DND-41 (cell line): Measurements from ENCODE around the gene E2F4.

Source experiments
- ATAC-seq: fragments of 200-7000 bp; cut with Tn5 transposase; 3 replicates; pipeline ENCODE4 v1.9.1; 2021; ENCODE audit warnings: low read depth; ENCODE audit not compliant: insufficient read depth
- DNase-seq: peaks from one replicate; pipeline ENCODE4 v3.0.0-alpha.2; 2020
- H2AFZ ChIP-seq: 2 replicates; pipeline ENCODE4 v1.6.0; 2012; ENCODE audit warnings: low read depth, low read length
- H3K27ac ChIP-seq: 2 replicates; pipeline ENCODE4 v1.5.1; 2012; ENCODE audit warnings: low read length, inconsistent platforms
- H3K27me3 ChIP-seq: fragments of 200-600 bp; sonication (generic); 2 replicates; pipeline ENCODE4 v1.6.0; 2012; ENCODE audit warnings: low read length, mild to moderate bottlenecking, inconsistent platforms; ENCODE audit not compliant: insufficient read depth, poor library complexity
- H3K36me3 ChIP-seq: 2 replicates; pipeline ENCODE4 v1.5.1; 2012; ENCODE audit warnings: low read length, inconsistent platforms; ENCODE audit not compliant: insufficient read depth
- H3K4me1 ChIP-seq: 2 replicates; pipeline ENCODE4 v1.5.1; 2012; ENCODE audit warnings: mild to moderate bottlenecking, low read length; ENCODE audit not compliant: insufficient read depth
- H3K4me2 ChIP-seq: 2 replicates; pipeline ENCODE4 v1.6.0; 2012; ENCODE audit warnings: mild to moderate bottlenecking, moderate library complexity, low read length, inconsistent platforms; ENCODE audit not compliant: insufficient read depth
- H3K4me3 ChIP-seq, 2 experiments: fragments of 200-600 bp in 1 of 2; shearing (Covaris generic) in 1 of 2; 2 replicates each; pipeline ENCODE4 v1.5.1; 2012 to 2016; ENCODE audit warnings: inconsistent platforms in 2 of 2, low read length in 2 of 2, mild to moderate bottlenecking in 2 of 2, low read depth in 1 of 2, moderate library complexity in 1 of 2
- H3K79me2 ChIP-seq: 2 replicates; pipeline ENCODE4 v1.6.0; 2012; ENCODE audit warnings: low read length, inconsistent platforms; ENCODE audit not compliant: insufficient read depth
- H3K9ac ChIP-seq: 2 replicates; pipeline ENCODE4 v1.6.0; 2012; ENCODE audit warnings: low read depth, mild to moderate bottlenecking, inconsistent platforms, low read length, moderate library complexity
- H3K9me3 ChIP-seq: 2 replicates; pipeline ENCODE4 v1.5.1; 2012; ENCODE audit warnings: low read length, moderate library complexity, mild to moderate bottlenecking, inconsistent platforms; ENCODE audit not compliant: insufficient read depth, severe bottlenecking
- H4K20me1 ChIP-seq: 2 replicates; pipeline ENCODE4 v1.6.0; 2012; ENCODE audit warnings: low read length; ENCODE audit not compliant: insufficient read depth
- EZH2 ChIP-seq: IDR thresholded peaks from 3 replicates; pipeline ENCODE4 v1.6.1; 2012; ENCODE audit warnings: borderline replicate concordance, low read depth, mild to moderate bottlenecking, moderate library complexity, low read length, inconsistent platforms; ENCODE audit not compliant: severe bottlenecking
- TF ChIP-seq, protein P1 (sequence below): IDR thresholded peaks from 2 replicates; pipeline ENCODE4 v1.5.1; 2012; ENCODE audit warnings: borderline replicate concordance, low read length, moderate library complexity, mild to moderate bottlenecking; ENCODE audit not compliant: poor library complexity, severe bottlenecking; ENCODE audit errors: extremely low read depth

E2F4 gene

DNA sequence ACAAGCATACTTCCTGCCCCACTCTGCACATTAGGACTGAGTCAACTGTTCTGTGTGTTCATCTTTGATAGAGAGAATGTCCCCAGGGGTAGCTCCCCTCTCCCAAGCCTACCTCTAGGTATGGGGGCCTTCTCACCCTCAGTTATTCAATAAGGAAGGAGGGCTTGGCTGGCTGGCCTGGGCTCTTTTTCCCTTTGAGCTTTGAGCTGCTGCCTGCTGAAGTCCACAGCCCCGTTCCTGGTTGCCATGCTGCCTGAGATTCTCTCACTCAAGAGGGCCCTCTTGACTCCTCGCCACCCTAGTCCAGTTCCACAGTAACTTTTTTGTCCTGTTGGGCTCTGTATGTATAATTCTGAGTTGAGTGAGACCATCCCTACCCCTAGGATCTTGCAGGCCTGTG lies 46.2 kb upstream of the E2F4 start:
- no peaks in the 10 kb centered on the region for H3K27me3 ChIP-seq
- no peak overlapping the region for H2AFZ ChIP-seq
- H3K27ac ChIP-seq: no peak overlapping the region
- no peak overlapping the region for H3K9ac ChIP-seq
- DNase-seq: no peak
- H4K20me1 ChIP-seq: peaks cover 4% of the 10 kb centered on the region; the same call in 1 of the 2 replicates
- no peak overlapping the region for H3K4me2 ChIP-seq
- peaks cover 80% of the 10 kb centered on the region for H3K36me3 ChIP-seq
- no peak overlapping the region for H3K4me3 ChIP-seq
- H3K4me1 ChIP-seq: no peaks in the 10 kb centered on the region
- TF ChIP-seq EZH2: no peak
- TF ChIP-seq, protein P1, sequence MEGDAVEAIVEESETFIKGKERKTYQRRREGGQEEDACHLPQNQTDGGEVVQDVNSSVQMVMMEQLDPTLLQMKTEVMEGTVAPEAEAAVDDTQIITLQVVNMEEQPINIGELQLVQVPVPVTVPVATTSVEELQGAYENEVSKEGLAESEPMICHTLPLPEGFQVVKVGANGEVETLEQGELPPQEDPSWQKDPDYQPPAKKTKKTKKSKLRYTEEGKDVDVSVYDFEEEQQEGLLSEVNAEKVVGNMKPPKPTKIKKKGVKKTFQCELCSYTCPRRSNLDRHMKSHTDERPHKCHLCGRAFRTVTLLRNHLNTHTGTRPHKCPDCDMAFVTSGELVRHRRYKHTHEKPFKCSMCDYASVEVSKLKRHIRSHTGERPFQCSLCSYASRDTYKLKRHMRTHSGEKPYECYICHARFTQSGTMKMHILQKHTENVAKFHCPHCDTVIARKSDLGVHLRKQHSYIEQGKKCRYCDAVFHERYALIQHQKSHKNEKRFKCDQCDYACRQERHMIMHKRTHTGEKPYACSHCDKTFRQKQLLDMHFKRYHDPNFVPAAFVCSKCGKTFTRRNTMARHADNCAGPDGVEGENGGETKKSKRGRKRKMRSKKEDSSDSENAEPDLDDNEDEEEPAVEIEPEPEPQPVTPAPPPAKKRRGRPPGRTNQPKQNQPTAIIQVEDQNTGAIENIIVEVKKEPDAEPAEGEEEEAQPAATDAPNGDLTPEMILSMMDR: no peak
- H3K9me3 ChIP-seq: no peaks in the 10 kb centered on the region
- ATAC-seq: no peak
- no peaks in the 10 kb centered on the region for H3K79me2 ChIP-seq

DNA sequence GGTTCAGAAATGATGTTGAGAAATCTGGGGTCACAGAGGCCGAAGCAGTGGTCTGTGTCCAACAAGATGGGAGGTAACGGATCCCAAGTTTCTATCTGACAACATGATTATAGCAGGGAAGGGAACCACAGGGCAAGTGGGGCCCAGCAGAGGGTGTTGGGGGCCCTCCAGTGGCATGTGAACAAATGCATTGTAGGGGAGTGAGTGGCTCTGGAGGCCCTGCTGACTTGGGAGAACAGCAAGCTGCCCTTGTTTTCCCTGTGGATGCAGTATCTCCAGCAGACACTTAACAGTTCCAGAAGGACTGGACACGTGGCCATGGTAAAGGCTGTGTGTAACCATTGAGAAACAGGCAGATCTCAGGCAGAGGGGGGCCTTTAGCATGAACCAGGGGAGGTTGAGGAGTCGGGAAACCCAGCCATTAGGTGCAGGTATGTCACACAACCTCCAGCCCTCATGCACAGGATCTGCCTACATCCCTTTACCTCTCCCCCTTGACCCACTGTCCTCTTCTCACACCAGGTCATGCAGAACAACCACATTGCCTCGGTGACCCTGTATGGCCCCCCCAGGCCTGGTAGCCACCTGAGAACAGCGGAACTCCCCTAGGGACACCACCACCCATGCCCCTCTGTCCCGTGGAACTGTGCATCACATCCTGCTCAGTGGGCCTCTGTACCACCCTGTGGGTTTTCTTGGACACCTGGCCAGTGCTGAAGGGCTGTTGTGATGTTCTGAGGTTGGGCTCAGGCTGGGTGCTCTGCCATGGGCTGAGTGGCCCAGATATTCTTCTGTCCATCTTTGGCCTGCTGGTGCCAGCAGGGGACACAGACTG lies 45.2 kb upstream of the E2F4 start:
- ATAC-seq: no peak
- Histone ChIP-seq H3K27ac (no peak overlapping the region), H3K9ac (no peak overlapping the region), H2AFZ (no peak overlapping the region), H3K4me2 (no peak overlapping the region), H3K4me3 (no peak overlapping the region), H3K79me2 (no peaks in the 10 kb centered on the region), H3K36me3 (peaks cover 70% of the 10 kb centered on the region), H3K4me1 (no peaks in the 10 kb centered on the region), H3K9me3 (no peaks in the 10 kb centered on the region), H4K20me1 (peaks cover 10% of the 10 kb centered on the region; the same call in 1 of the 2 replicates), H3K27me3 (no peaks in the 10 kb centered on the region)
- DNase-seq: no peak
- TF ChIP-seq EZH2: no peak
- TF ChIP-seq, protein P1: no peak

DNA sequence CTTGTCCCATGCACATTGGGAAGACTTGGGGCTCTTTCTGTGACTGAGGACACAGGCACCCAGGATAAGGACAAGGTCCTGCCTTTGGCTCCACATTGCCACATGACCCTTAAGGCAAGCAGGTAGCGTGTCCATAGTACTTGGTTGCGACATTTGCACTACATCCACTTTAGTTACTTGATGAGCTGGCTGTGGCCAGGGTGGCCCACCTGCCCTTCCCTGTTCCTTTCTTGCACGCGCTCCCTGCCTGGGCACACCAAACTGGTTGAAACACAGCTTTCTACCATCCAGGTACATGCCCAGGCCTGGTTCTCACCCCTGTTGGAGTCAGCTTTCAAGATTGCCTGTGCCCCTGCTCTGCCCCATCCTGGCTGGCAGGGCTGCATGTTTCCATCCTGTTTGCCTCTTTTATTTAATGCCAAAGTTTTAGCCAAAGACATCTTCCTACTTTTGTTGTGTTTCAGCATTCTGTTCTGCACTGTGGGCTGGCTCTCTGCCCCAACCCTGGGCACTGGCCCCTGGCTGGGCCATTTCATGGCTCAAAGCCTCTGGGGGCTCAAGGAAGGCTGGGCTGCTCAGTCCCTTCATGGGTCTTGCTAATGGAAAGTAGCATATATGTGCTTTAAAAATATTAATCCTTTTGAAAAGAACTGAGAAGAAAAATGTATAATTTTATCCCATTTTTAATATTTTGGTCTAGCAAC lies 44.4 kb upstream of the E2F4 start:
- Histone ChIP-seq H3K27me3 (no peaks in the 10 kb centered on the region), H3K36me3 (peaks cover 62% of the 10 kb centered on the region), H3K27ac (no peak overlapping the region), H3K4me2 (no peak overlapping the region), H3K4me1 (no peaks in the 10 kb centered on the region), H3K79me2 (no peaks in the 10 kb centered on the region), H3K4me3 (no peak overlapping the region), H2AFZ (no peak overlapping the region), H3K9me3 (no peaks in the 10 kb centered on the region), H4K20me1 (peaks cover 11% of the 10 kb centered on the region; the same call in 1 of the 2 replicates), H3K9ac (no peak overlapping the region)
- TF ChIP-seq EZH2: no peak
- TF ChIP-seq, protein P1: no peak
- DNase-seq: no peak
- no peak for ATAC-seq
